AG04449 (cell line): ENCODE data around the gene CCHCR1.
"Not testable (repeated sequence)": the region's sequence is repeated elsewhere in the genome, so short reads cannot be mapped to it uniquely, and the experiment has no call there.

ENCODE experiments used
- CTCF ChIA-PET: fragments of 350-600 bp; formaldehyde crosslinking; extraction: SDS; loops from one replicate; lab custom pipeline; 2021; ENCODE audit warnings: antibody characterized with exemption; lab: Yijun Ruan, JAX
- POLR2A ChIA-PET: fragments of 400-600, 350-600 bp; formaldehyde crosslinking; extraction: SDS; loops from one replicate; lab custom pipeline; 2020; ENCODE audit warnings: antibody characterized with exemption, inconsistent platforms; lab: Yijun Ruan, JAX
- DNase-seq: peaks from one replicate; pipeline ENCODE4 v3.0.0-alpha.2; 2010; ENCODE audit warnings: low read depth, low spot score
- H3K4me3 ChIP-seq: 2 replicates; pipeline ENCODE4 v1.5.1; 2011; ENCODE audit warnings: low read depth, mild to moderate bottlenecking, control low read depth, low read length
- TF ChIP-seq, protein P1 (sequence below): IDR thresholded peaks from one replicate; pipeline ENCODE4 v1.5.1; 2011; ENCODE audit warnings: mild to moderate bottlenecking, moderate library complexity, low read length, control low read depth, inconsistent platforms; ENCODE audit not compliant: insufficient read depth; ENCODE audit errors: missing control alignments

The CCHCR1 gene

DNA sequence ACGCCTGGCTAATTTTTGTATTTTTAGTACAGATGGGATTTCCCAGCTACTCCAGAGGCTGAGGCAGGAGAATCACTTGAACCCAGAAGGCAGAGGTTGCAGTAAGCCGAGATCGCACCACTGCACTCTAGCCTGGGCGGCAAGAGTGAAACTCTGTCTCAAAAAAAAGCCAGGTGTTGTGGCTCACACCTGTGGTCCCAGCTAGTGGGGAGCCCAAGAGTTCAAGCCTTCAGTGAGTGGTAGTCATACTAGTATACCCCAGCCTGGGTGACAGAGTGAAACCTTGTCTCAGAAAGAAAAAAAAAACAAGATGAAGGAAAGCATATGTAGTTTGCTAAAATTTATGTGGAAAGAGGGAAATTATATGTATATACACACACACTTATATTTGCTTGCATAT lies 32.9 kb upstream of the CCHCR1 start:
- ChIA-PET CTCF (interaction anchor here (0.6 to 13.7 kb wide), 3 partner anchors 47 to 176 kb away, joined by 3 to 505 read pairs (median 112); partner anchors contain the start of gene PSORS1C2), POLR2A (no interaction called here)
- TF ChIP-seq, protein P1, sequence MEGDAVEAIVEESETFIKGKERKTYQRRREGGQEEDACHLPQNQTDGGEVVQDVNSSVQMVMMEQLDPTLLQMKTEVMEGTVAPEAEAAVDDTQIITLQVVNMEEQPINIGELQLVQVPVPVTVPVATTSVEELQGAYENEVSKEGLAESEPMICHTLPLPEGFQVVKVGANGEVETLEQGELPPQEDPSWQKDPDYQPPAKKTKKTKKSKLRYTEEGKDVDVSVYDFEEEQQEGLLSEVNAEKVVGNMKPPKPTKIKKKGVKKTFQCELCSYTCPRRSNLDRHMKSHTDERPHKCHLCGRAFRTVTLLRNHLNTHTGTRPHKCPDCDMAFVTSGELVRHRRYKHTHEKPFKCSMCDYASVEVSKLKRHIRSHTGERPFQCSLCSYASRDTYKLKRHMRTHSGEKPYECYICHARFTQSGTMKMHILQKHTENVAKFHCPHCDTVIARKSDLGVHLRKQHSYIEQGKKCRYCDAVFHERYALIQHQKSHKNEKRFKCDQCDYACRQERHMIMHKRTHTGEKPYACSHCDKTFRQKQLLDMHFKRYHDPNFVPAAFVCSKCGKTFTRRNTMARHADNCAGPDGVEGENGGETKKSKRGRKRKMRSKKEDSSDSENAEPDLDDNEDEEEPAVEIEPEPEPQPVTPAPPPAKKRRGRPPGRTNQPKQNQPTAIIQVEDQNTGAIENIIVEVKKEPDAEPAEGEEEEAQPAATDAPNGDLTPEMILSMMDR: no peak
- no peak overlapping the region for H3K4me3 ChIP-seq
- DNase-seq: no peak

DNA sequence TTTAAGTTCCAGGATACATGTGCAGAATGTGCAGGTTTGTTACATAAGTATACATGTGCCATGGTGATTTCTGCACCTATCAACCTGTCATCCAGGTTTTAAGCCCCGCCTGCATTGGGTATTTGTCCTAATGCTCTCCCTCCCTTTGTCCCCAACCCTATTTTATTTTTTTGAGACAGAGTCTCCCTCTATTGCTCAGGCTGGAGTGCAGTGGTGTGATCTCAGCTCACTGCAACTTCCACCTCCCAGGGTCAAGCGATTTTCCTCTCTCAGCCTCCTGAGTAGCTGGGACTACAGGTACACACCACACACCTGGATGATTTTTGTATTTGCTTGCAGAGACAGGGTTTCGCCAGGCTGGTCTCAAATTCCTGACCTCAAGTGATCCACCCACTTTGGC lies 31.6 kb upstream of the CCHCR1 start:
- POLR2A ChIA-PET: interaction anchor here (0.7 kb wide), 1 partner anchor 1619 kb away, joined by 3 read pairs; no protein-coding TSS in a partner anchor
- not testable (repeated sequence) for H3K4me3 ChIP-seq, DNase-seq
- CTCF ChIA-PET: interaction anchor here (11.6 to 13.7 kb wide), 2 partner anchors 46 to 64 kb away, joined by 112 to 505 read pairs; partner anchors contain the start of gene PSORS1C2

- CTCF ChIA-PET: interaction anchor here (1.1 to 13.7 kb wide), 3 partner anchors 9 to 60 kb away, joined by 4 to 505 read pairs (median 7); partner anchors contain the start of gene PSORS1C2
- POLR2A ChIA-PET: no interaction called here
Measured at GRCh38 chr6:31187780-31188194, 30.2 kb upstream of the CCHCR1 start.

DNA sequence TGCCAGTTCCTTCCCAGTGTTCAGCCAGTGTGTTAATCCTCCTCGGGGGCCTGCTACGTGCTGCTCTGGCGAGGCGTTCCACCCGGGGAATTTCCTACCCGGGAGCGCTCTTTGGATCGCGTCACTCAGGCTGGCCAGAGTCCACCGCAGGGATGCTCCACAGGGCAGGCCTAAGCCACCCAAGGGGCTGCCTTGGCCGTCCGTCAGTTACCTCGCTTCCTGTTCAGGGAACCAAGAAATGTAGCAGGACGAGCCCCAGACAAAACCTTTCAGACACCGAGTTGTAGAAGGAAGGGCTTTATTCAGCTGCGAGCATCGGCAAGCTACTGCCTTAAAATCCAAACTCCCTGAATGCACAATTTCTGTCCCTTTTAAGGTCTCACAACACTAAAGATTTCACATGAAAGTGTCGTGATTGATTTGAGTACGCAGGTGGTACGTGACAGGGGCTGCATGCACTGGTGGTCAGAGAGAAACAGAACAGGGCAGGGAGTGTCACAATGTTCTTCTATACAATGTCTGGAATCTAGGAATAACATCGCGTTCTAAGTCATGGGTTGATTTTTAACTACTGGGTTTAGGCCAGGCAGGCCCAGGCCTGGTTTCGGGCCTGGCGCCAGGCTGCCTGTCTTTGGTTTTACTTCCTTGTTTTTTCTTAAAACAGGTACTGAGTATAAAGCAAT lies 28.6 kb upstream of the CCHCR1 start:
- DNase-seq: no peak
- ChIA-PET POLR2A (no interaction called here), CTCF (interaction anchor here (1.8 to 13.7 kb wide), 2 partner anchors 10 to 43 kb away, joined by 7 to 505 read pairs; partner anchors contain the start of gene PSORS1C2)
- TF ChIP-seq, protein P1: no peak
- no peak overlapping the region for H3K4me3 ChIP-seq

More at GRCh38 chr6:31187780-31188194, 30.2 kb upstream of the CCHCR1 start:
- no peak overlapping the region for H3K4me3 ChIP-seq
- TF ChIP-seq, protein P1: no peak
- DNase-seq: no peak

GRCh38 chr6:31185695-31186051 lies 28.1 kb upstream of the CCHCR1 start:
- H3K4me3 ChIP-seq, CTCF ChIA-PET, POLR2A ChIA-PET, DNase-seq: not testable (repeated sequence)

DNA sequence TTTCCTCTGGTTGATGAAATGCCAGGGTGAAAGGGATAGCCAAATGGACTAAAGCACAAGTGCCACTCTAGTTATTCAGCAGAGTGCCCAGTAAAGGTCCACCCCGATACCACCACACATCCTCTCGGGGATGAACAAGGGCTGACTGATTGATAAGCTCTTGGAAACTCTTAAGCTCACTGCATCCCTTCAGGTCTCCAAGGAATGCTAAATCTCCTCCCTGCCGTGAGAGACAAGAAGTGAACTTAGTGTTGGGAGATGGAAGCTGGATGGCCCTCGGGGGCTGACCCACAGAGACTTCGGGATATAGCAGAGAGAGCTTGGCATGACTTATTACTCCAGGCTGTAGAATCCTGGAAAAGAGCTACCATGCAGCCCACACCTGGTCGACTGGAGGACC lies 26.3 kb upstream of the CCHCR1 start:
- CTCF ChIA-PET: interaction anchor here (0.8 to 2.8 kb wide), 11 partner anchors 8 to 182 kb away, joined by 3 to 10 read pairs (median 5); no protein-coding TSS in a partner anchor
- DNase-seq, POLR2A ChIA-PET, H3K4me3 ChIP-seq: not testable (repeated sequence)

DNA sequence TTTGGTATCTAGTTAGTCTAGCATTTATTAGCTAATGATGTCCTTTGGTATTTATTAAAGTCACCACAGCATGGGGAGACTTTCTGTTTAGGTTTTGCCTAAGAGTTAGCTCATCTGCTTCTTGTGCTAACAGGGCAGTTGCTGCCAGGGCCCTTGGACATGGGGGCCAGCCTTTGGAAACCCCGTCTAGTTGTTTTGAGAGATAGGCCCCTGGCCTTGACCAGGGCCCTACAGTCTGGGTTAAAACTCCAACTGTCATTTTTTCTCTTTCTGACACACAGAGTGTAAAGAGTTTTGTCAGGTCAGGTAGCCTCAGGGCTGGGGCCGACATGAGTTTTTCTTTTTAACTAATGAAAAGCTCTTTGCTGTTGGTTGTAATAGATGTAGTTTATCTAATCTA lies 25.7 kb upstream of the CCHCR1 start:
- POLR2A ChIA-PET, DNase-seq, H3K4me3 ChIP-seq: not testable (repeated sequence)
- CTCF ChIA-PET: interaction anchor here (1.0 to 2.8 kb wide), 7 partner anchors 9 to 183 kb away, joined by 3 to 10 read pairs (median 5); no protein-coding TSS in a partner anchor

DNA sequence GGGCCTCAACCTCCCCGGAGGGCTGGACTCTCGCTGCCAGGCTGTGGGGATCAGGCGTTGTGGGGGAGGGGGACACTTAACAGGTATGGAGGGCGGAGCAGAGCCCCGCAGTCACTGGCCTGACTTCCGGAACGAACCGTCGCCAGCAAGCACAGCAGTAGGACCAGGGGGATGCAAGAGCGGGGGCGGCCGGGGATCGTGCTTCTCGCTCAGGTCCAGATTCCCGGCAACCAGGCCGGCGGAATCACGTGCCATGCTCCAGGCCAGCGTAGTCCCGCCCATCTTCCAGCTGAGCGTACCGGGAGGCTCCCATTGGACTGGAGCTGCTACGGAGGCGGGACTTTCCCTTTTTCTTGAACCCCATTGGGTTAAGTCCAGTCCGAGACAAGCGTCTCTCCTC lies 22.9 kb upstream of the CCHCR1 start:
- H3K4me3 ChIP-seq: peak overlapping the region; percentile 53
- TF ChIP-seq, protein P1: no peak
- no peak for DNase-seq

More for the DNA sequence above, 22.9 kb upstream of the CCHCR1 start:
- ChIA-PET POLR2A (no interaction called here), CTCF (interaction anchor here (1.6 kb wide), 1 partner anchor 12 kb away, joined by 6 read pairs; no protein-coding TSS in a partner anchor)
